Suprapubic skin (tissue), 4 donors: ENCODE measurements around the gene ADAMTS19.
"Not testable (repeated sequence)": the region's sequence is repeated elsewhere in the genome, so short reads cannot be mapped to it uniquely, and the experiment has no call there.

Experiments
- EP300 ChIP-seq: sonication (generic); formaldehyde crosslinking; IDR thresholded peaks from one replicate; pipeline ENCODE4 v1.6.1; 2017; ENCODE audit warnings: antibody characterized with exemption
- POLR2A ChIP-seq, 2 donors: fragments of 450-650 bp; IDR thresholded peaks; one replicate each; pipeline ENCODE4 v1.6.1; 2017; ENCODE audit warnings: antibody characterized with exemption in 2 of 2, mild to moderate bottlenecking in 2 of 2, moderate library complexity in 2 of 2
- POLR2AphosphoS5 ChIP-seq, 3 donors: sonication (generic); formaldehyde crosslinking; IDR thresholded peaks; one replicate each; pipeline ENCODE4 v1.6.1; 2017; ENCODE audit warnings: antibody characterized with exemption in 3 of 3
- TF ChIP-seq, protein P1 (sequence below), 2 donors: fragments of 200-600 bp in 1 of 2; fragments of 450-650 bp in 1 of 2; sonication (generic) in 1 of 2; IDR thresholded peaks; one replicate each; pipeline ENCODE4 v1.5.1; 2016 to 2019; ENCODE audit warnings: antibody characterized with exemption in 2 of 2, mild to moderate bottlenecking in 1 of 2, moderate library complexity in 1 of 2

- TF ChIP-seq POLR2A (IDR thresholded peaks at IDR 0.05); EP300; POLR2AphosphoS5 (IDR thresholded peaks at IDR 0.05): not testable (repeated sequence)
- TF ChIP-seq, protein P1, sequence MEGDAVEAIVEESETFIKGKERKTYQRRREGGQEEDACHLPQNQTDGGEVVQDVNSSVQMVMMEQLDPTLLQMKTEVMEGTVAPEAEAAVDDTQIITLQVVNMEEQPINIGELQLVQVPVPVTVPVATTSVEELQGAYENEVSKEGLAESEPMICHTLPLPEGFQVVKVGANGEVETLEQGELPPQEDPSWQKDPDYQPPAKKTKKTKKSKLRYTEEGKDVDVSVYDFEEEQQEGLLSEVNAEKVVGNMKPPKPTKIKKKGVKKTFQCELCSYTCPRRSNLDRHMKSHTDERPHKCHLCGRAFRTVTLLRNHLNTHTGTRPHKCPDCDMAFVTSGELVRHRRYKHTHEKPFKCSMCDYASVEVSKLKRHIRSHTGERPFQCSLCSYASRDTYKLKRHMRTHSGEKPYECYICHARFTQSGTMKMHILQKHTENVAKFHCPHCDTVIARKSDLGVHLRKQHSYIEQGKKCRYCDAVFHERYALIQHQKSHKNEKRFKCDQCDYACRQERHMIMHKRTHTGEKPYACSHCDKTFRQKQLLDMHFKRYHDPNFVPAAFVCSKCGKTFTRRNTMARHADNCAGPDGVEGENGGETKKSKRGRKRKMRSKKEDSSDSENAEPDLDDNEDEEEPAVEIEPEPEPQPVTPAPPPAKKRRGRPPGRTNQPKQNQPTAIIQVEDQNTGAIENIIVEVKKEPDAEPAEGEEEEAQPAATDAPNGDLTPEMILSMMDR (IDR thresholded peaks at IDR 0.05), result not testable (repeated sequence)
Observed at GRCh38 chr5:129637501-129637900, 177.4 kb downstream of the ADAMTS19 start.
